Neural cell (in vitro differentiated cells): ENCODE measurements around the gene POMT2. TPM values are rescaled to one million over a fixed set of nuclear protein-coding genes. Genes with fewer than 3 reads are reported as not detected.

Experiments used
- H2AFZ ChIP-seq: fragments of 200-600, 300-800 bp; sonication (generic), shearing (Covaris generic); 2 replicates; pipeline ENCODE4 v1.6.0; 2014; ENCODE audit warnings: low read depth, mild to moderate bottlenecking, antibody characterized with exemption, low read length, moderate library complexity
- H3F3A ChIP-seq: fragments of 200-600 bp; shearing (Covaris generic); 2 replicates; pipeline ENCODE4 v1.6.1; 2016; ENCODE audit warnings: mild to moderate bottlenecking, moderate library complexity, mixed read lengths, antibody characterized with exemption, low read length; ENCODE audit not compliant: insufficient read depth, poor library complexity, severe bottlenecking
- H3K27ac ChIP-seq: fragments of 200-600, 300-800 bp; sonication (generic), shearing (Covaris generic); 2 replicates; pipeline ENCODE4 v1.5.1; 2014; ENCODE audit warnings: mild to moderate bottlenecking, low read length, moderate library complexity
- H3K27me3 ChIP-seq: fragments of 300-800, 200-600 bp; sonication (generic), shearing (Covaris generic); 2 replicates; pipeline ENCODE4 v1.6.0; 2014; ENCODE audit warnings: mild to moderate bottlenecking, low read depth, low read length, moderate library complexity; ENCODE audit not compliant: insufficient read depth
- H3K36me3 ChIP-seq: fragments of 300-800, 200-600 bp; sonication (generic), shearing (Covaris generic); 2 replicates; pipeline ENCODE4 v1.5.1; 2014; ENCODE audit warnings: mild to moderate bottlenecking, antibody characterized with exemption, low read length, moderate library complexity; ENCODE audit not compliant: insufficient read depth
- H3K4me2 ChIP-seq: fragments of 300-800, 200-600 bp; sonication (generic), shearing (Covaris generic); 2 replicates; pipeline ENCODE4 v1.6.0; 2014; ENCODE audit warnings: mild to moderate bottlenecking, low read length
- H3K4me3 ChIP-seq: fragments of 300-800, 200-600 bp; sonication (generic), shearing (Covaris generic); 2 replicates; pipeline ENCODE4 v1.5.1; 2014; ENCODE audit warnings: mild to moderate bottlenecking, low read length, moderate library complexity
- H3K79me2 ChIP-seq: fragments of 200-600 bp; shearing (Covaris generic); replicated peaks from 2 replicates; pipeline ENCODE4 v1.6.0; 2014; ENCODE audit warnings: mild to moderate bottlenecking, low read length, moderate library complexity; ENCODE audit not compliant: insufficient read depth
- H3K9ac ChIP-seq: fragments of 300-800, 200-600 bp; sonication (generic), shearing (Covaris generic); 2 replicates; pipeline ENCODE4 v1.6.1; 2016; ENCODE audit warnings: mild to moderate bottlenecking, low read length, mixed read lengths
- H3K9me2 ChIP-seq: fragments of 200-600 bp; shearing (Covaris generic); 2 replicates; pipeline ENCODE4 v1.6.1; 2016; ENCODE audit warnings: mild to moderate bottlenecking, low read length, mixed read lengths; ENCODE audit not compliant: insufficient read depth
- H3K9me3 ChIP-seq: fragments of 200-600, 300-800 bp; sonication (generic), shearing (Covaris generic); 2 replicates; pipeline ENCODE4 v1.6.1; 2016; ENCODE audit warnings: mild to moderate bottlenecking, mixed run types, low read length, moderate library complexity, mixed read lengths
- H4K20me1 ChIP-seq: fragments of 200-600 bp; shearing (Covaris generic); 2 replicates; pipeline ENCODE4 v1.6.1; 2016; ENCODE audit warnings: mild to moderate bottlenecking, mixed run types; ENCODE audit not compliant: insufficient read depth
- CTCF ChIP-seq: fragments of 450-650 bp; IDR thresholded peaks from 2 replicates; pipeline ENCODE4 v1.5.1; 2014; ENCODE audit warnings: antibody characterized with exemption, mild to moderate bottlenecking, moderate library complexity; ENCODE audit not compliant: poor library complexity, severe bottlenecking
- EP300 ChIP-seq: fragments of 450-650 bp; conservative IDR thresholded peaks from 2 replicates; pipeline ENCODE4 v1.6.1; 2014; ENCODE audit warnings: antibody characterized with exemption, mild to moderate bottlenecking, moderate library complexity; ENCODE audit not compliant: poor library complexity, severe bottlenecking
- EZH2 ChIP-seq: fragments of 200-600, 300-800 bp; shearing (Covaris generic), sonication (generic); IDR thresholded peaks from 2 replicates; pipeline ENCODE4 v1.6.1; 2014; ENCODE audit warnings: antibody characterized with exemption, low read length, borderline replicate concordance, mild to moderate bottlenecking; ENCODE audit not compliant: insufficient read depth, poor library complexity, severe bottlenecking
- MXI1 ChIP-seq: fragments of 450-650 bp; conservative IDR thresholded peaks from 2 replicates; pipeline ENCODE4 v1.6.1; 2014; ENCODE audit warnings: antibody characterized with exemption, mild to moderate bottlenecking; ENCODE audit not compliant: poor library complexity, severe bottlenecking
- POLR2AphosphoS5 ChIP-seq: IDR thresholded peaks from 2 replicates; pipeline ENCODE4 v1.6.1; 2012
- RAD21 ChIP-seq: fragments of 450-650 bp; conservative IDR thresholded peaks from 2 replicates; pipeline ENCODE4 v1.6.1; 2014; ENCODE audit warnings: antibody characterized with exemption, mild to moderate bottlenecking, moderate library complexity
- REST ChIP-seq: IDR thresholded peaks from 2 replicates; pipeline ENCODE4 v1.6.1; 2012; ENCODE audit warnings: borderline replicate concordance
- SMC3 ChIP-seq: fragments of 450-650 bp; conservative IDR thresholded peaks from 2 replicates; pipeline ENCODE4 v1.6.1; 2014; ENCODE audit warnings: antibody characterized with exemption, mild to moderate bottlenecking, moderate library complexity; ENCODE audit not compliant: poor library complexity
- TAF1 ChIP-seq: IDR thresholded peaks from 2 replicates; pipeline ENCODE4 v1.6.1; 2012; ENCODE audit warnings: low read depth
- polyA plus RNA-seq: library from polyadenylated mRNA; depleted of rRNA; stranded (reverse); fragments of >200 nt; gene quantifications from 2 replicates; pipeline ENCODE4 v1.2.3, GENCODE V29; 2014

Gene POMT2
- polyA plus RNA-seq, 1 donor from 2014 or later, result 9.6 TPM

GRCh38 chr14:77316872-77317301 is 3.8 kb downstream of the POMT2 start:
- no peak overlapping the region for H3K4me3 ChIP-seq
- H3K27ac ChIP-seq, result no peak overlapping the region
- H3F3A ChIP-seq, result no peaks in the 10 kb centered on the region
- H2AFZ ChIP-seq, result no peak overlapping the region
- no peak overlapping the region for H3K9ac ChIP-seq
- no peaks in the 10 kb centered on the region for H3K9me2 ChIP-seq
- no peaks in the 10 kb centered on the region for H3K27me3 ChIP-seq
- no peak overlapping the region for H3K4me2 ChIP-seq
- TF ChIP-seq SMC3 (no peak), EZH2 (no peak), TAF1 (no peak), CTCF (no peak), RAD21 (no peak), POLR2AphosphoS5 (no peak), EP300 (no peak), MXI1 (no peak), REST (no peak)
- no peaks in the 10 kb centered on the region for H4K20me1 ChIP-seq
- H3K79me2 ChIP-seq, result peaks cover 10% of the 10 kb centered on the region
- H3K9me3 ChIP-seq, result no peaks in the 10 kb centered on the region
- no peaks in the 10 kb centered on the region for H3K36me3 ChIP-seq

- H3K27ac ChIP-seq, result no peak overlapping the region
- no peak overlapping the region for H3K4me3 ChIP-seq
- no peaks in the 10 kb centered on the region for H3K9me3 ChIP-seq
- no peaks in the 10 kb centered on the region for H3K9me2 ChIP-seq
- H2AFZ ChIP-seq, result no peak overlapping the region
- H3K79me2 ChIP-seq, result peaks cover 10% of the 10 kb centered on the region
- no peak overlapping the region for H3K4me2 ChIP-seq
- no peaks in the 10 kb centered on the region for H3F3A ChIP-seq
- H3K36me3 ChIP-seq, result no peaks in the 10 kb centered on the region
- TF ChIP-seq TAF1 (no peak), EZH2 (no peak), EP300 (no peak), REST (no peak), MXI1 (no peak), SMC3 (no peak), POLR2AphosphoS5 (no peak), RAD21 (no peak), CTCF (no peak)
- H4K20me1 ChIP-seq, result no peaks in the 10 kb centered on the region
- H3K9ac ChIP-seq, result no peak overlapping the region
- no peaks in the 10 kb centered on the region for H3K27me3 ChIP-seq
These were observed 4.5 kb downstream of the POMT2 start for GRCh38 chr14:77316195-77316505.
